ENCODE data around the gene MARCHF2.
"Not testable (repeated sequence)": the region's sequence is repeated elsewhere in the genome, so short reads cannot be mapped to it uniquely, and the experiment has no call there.

Gene MARCHF2

GRCh38 chr19:8403820-8404109 lies 9.3 kb upstream of the MARCHF2 start:
- no peak for ATAC-seq
- TF ChIP-seq, protein P1, sequence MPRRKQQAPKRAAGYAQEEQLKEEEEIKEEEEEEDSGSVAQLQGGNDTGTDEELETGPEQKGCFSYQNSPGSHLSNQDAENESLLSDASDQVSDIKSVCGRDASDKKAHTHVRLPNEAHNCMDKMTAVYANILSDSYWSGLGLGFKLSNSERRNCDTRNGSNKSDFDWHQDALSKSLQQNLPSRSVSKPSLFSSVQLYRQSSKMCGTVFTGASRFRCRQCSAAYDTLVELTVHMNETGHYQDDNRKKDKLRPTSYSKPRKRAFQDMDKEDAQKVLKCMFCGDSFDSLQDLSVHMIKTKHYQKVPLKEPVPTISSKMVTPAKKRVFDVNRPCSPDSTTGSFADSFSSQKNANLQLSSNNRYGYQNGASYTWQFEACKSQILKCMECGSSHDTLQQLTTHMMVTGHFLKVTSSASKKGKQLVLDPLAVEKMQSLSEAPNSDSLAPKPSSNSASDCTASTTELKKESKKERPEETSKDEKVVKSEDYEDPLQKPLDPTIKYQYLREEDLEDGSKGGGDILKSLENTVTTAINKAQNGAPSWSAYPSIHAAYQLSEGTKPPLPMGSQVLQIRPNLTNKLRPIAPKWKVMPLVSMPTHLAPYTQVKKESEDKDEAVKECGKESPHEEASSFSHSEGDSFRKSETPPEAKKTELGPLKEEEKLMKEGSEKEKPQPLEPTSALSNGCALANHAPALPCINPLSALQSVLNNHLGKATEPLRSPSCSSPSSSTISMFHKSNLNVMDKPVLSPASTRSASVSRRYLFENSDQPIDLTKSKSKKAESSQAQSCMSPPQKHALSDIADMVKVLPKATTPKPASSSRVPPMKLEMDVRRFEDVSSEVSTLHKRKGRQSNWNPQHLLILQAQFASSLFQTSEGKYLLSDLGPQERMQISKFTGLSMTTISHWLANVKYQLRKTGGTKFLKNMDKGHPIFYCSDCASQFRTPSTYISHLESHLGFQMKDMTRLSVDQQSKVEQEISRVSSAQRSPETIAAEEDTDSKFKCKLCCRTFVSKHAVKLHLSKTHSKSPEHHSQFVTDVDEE (CRISPR knock-in tag; IDR thresholded peaks at IDR 0.05), result no peak
- TF ChIP-seq ISL1 (CRISPR knock-in tag; IDR thresholded peaks at IDR 0.05) (no peak), ESRRG (CRISPR knock-in tag; IDR thresholded peaks at IDR 0.05) (no peak), BACH2 (CRISPR knock-in tag; IDR thresholded peaks at IDR 0.05; ENCODE audit: borderline replicate concordance) (no peak)
- TF ChIP-seq, protein P2, sequence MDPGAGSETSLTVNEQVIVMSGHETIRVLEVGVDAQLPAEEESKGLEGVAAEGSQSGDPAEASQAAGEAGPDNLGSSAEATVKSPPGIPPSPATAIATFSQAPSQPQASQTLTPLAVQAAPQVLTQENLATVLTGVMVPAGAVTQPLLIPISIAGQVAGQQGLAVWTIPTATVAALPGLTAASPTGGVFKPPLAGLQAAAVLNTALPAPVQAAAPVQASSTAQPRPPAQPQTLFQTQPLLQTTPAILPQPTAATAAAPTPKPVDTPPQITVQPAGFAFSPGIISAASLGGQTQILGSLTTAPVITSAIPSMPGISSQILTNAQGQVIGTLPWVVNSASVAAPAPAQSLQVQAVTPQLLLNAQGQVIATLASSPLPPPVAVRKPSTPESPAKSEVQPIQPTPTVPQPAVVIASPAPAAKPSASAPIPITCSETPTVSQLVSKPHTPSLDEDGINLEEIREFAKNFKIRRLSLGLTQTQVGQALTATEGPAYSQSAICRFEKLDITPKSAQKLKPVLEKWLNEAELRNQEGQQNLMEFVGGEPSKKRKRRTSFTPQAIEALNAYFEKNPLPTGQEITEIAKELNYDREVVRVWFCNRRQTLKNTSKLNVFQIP (CRISPR knock-in tag; IDR thresholded peaks at IDR 0.05; ENCODE audit: borderline replicate concordance, low read depth), result no peak

GRCh38 chr19:8404391-8405151 lies 8.5 kb upstream of the MARCHF2 start:
- ATAC-seq, result no peak
- TF ChIP-seq ISL1 (CRISPR knock-in tag; IDR thresholded peaks at IDR 0.05) (no peak), ARNTL (CRISPR knock-in tag; IDR thresholded peaks at IDR 0.05; ENCODE audit: borderline replicate concordance, low read depth) (no peak), CSDC2 (CRISPR knock-in tag; IDR thresholded peaks at IDR 0.05) (no peak), CSRNP3 (CRISPR knock-in tag; IDR thresholded peaks at IDR 0.05) (no peak), ZNF565 (CRISPR knock-in tag; conservative IDR thresholded peaks at IDR 0.05; ENCODE audit: low read depth) (no peak), ZNF8 (CRISPR knock-in tag; IDR thresholded peaks at IDR 0.05) (no peak), OSR1 (CRISPR knock-in tag; IDR thresholded peaks at IDR 0.05) (no peak), GLIS3 (CRISPR knock-in tag; IDR thresholded peaks at IDR 0.05) (no peak), TCF4 (CRISPR knock-in tag; IDR thresholded peaks at IDR 0.05; ENCODE audit: borderline replicate concordance) (no peak), ESRRG (CRISPR knock-in tag; IDR thresholded peaks at IDR 0.05) (no peak), ZFP30 (CRISPR knock-in tag; IDR thresholded peaks at IDR 0.05) (no peak), TOX (CRISPR knock-in tag; IDR thresholded peaks at IDR 0.05; ENCODE audit: borderline replicate concordance) (no peak), ZFP3 (CRISPR knock-in tag; IDR thresholded peaks at IDR 0.05) (no peak), PPARA (CRISPR knock-in tag; IDR thresholded peaks at IDR 0.05; ENCODE audit: borderline replicate concordance) (no peak), ZNF70 (CRISPR knock-in tag; IDR thresholded peaks at IDR 0.05) (no peak), PATZ1 (CRISPR knock-in tag; IDR thresholded peaks at IDR 0.05; ENCODE audit: borderline replicate concordance) (no peak), BACH2 (CRISPR knock-in tag; IDR thresholded peaks at IDR 0.05; ENCODE audit: borderline replicate concordance) (no peak)
- TF ChIP-seq, protein P2 (CRISPR knock-in tag; IDR thresholded peaks at IDR 0.05; ENCODE audit: borderline replicate concordance, low read depth), result no peak
- TF ChIP-seq, protein P3, sequence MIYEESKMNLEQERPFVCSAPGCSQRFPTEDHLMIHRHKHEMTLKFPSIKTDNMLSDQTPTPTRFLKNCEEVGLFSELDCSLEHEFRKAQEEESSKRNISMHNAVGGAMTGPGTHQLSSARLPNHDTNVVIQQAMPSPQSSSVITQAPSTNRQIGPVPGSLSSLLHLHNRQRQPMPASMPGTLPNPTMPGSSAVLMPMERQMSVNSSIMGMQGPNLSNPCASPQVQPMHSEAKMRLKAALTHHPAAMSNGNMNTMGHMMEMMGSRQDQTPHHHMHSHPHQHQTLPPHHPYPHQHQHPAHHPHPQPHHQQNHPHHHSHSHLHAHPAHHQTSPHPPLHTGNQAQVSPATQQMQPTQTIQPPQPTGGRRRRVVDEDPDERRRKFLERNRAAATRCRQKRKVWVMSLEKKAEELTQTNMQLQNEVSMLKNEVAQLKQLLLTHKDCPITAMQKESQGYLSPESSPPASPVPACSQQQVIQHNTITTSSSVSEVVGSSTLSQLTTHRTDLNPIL (CRISPR knock-in tag; IDR thresholded peaks at IDR 0.05; ENCODE audit: low read depth), result no peak
- TF ChIP-seq, protein P1 (CRISPR knock-in tag; IDR thresholded peaks at IDR 0.05), result no peak

- ATAC-seq, result not testable (repeated sequence)
Observed at GRCh38 chr19:8410718-8411117, 2.4 kb upstream of the MARCHF2 start.
